NK-92 treated with Interleukin-12 subunit alpha and Interleukin-12 subunit beta, amount 100 ng/mL, for 24 hours (cell line): ENCODE measurements around the gene STRN3.

Source experiments
- DNase-seq: peaks from one replicate; lab custom pipeline; 2025; lab: John Stamatoyannopoulos, UW

The STRN3 gene

GRCh38 chr14:30873308-30874119 lies 152.7 kb downstream of the STRN3 start:
- no peak for DNase-seq

GRCh38 chr14:30872602-30873001 lies 153.6 kb downstream of the STRN3 start:
- DNase-seq: no peak

DNA sequence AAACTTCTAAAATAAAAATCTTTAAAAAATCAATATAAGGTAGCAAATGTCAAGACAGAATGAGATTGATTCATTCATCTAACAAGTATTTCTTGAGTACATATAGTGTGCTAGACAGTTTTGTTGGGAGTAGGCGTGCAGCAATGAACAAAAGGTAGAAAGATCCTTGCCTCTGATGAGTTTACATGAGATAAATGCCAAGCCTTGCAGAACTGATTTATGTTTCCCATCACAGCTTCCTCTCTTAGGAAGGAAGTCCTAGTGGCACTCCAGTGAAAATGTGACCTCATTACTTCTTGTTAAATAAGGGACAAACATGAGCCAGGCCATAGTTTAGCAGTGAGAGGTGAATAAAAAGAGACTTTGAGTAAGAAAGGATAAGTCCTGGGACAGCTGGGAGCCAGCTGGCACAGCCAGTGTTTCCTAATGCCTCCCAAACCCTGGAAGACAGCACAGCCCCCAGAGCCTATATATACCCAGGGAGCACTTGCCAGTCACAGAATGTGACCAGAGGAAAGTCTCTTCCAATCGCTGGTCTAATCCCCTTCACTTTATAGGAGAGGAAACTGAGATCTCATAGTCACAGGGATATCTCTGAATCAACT lies 156.5 kb downstream of the STRN3 start:
- DNase-seq: no peak

DNA sequence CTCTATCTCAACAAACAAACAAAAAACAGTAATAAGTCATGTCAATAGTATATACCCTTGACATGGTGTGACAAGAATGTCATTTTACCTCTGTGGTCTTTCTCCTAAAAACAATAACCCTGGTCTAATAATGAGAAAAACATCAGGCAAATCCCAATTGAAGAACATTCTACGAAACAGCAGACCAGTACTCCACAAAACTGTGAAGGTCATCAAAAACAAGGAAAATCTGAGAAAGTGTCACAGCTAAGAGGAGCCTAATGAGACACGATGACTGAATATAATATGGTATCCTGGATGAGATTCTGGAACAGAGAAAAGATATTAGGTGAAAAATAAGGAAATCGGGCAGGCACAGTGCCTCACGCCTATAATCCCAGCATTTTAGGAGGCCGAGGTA lies 157.4 kb downstream of the STRN3 start:
- DNase-seq: no peak

- no peak for DNase-seq
These were observed 161.2 kb downstream of the STRN3 start for GRCh38 chr14:30864934-30865333.

DNA sequence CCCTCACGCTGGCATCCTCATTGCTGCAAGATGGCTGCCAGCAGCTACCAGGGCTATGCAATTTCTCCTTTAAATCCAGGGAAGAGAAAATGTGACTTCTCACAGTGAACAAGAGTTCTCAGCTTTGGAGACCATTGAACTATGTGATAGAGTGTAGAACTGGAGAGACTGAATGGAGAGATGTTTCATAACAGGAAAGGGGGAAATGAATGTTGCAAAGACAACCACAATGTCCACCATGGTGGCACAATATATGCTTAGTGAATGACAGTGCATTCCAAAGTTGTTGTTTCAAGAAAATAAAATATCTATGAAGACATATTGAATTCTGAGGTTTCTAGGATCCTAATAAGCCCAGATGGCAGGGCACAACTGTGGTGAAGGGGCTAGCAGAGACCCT lies 165.0 kb downstream of the STRN3 start:
- DNase-seq: no peak

DNA sequence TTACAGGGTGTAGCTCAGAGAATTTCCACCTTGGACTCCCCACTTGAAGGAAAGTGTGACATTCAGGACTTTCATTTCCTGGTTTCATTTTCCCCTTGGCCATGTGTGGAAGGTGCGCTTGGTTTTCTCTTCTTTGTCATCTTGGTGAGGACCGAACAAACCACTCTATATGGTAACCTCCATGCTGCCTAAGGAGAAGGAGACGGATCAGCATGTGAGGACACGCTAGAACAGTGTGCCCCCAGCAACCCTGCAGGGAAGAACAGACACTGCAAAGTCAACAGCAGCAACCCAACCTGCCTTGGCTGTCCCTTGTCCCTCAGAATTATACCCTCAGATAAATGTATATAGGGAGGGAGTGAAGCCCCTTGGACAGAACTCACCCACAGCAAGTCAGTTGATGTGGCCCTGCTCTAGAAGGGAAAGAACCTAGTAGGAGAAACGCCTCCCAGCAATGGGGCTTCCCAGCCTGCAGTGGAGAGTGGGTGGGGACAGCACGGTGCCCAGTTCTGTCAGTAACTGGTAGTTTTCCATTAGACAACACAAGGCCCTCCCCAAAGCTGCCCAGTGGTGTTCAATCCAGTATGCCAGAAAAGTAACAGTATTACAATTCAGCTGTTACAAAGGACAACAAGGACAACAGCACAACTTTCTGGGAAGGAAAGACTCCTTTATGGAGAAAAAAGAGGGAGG lies 170.7 kb downstream of the STRN3 start:
- no peak for DNase-seq

DNA sequence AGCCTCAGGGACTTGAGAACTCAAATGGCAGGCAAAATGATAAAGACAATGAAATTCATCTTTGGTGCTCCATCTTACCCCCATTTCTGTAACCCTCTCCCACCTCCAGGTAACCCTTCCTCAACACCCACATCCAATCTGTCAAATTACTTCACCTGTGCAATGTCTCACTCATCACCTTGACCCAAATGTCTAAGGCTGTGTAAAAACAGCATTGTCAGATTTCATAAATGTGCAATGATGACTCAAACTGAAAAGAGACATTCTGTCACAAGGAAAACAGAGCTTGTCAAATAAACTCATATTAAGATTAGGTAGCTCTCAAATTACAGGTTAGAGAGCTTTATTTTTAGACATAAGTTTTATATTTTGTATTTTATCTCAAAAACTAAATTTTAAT lies 171.7 kb downstream of the STRN3 start:
- no peak for DNase-seq

GRCh38 chr14:30853946-30854345 lies 172.2 kb downstream of the STRN3 start:
- no peak for DNase-seq

- no peak for DNase-seq
These were observed 176.2 kb downstream of the STRN3 start for GRCh38 chr14:30849983-30850382.

DNA sequence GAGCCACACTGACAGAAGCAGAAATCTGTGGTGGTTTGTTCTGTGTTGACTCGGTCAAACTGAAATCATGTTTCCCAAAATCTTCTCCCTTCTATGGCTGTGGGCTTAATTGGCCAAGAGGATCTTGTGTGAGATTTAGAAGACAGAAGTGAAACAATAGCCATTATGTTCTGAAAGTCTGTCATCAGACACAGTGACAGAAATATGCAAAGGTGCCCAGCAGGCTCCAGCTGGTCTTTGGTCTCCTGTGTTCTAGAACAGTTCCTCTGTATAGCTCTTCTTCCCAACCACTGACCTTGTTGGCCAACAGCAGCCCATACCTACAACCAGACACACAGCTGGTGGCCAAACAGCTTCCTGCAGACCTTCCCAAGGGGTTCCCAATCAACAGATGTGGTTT lies 176.8 kb downstream of the STRN3 start:
- no peak for DNase-seq

DNA sequence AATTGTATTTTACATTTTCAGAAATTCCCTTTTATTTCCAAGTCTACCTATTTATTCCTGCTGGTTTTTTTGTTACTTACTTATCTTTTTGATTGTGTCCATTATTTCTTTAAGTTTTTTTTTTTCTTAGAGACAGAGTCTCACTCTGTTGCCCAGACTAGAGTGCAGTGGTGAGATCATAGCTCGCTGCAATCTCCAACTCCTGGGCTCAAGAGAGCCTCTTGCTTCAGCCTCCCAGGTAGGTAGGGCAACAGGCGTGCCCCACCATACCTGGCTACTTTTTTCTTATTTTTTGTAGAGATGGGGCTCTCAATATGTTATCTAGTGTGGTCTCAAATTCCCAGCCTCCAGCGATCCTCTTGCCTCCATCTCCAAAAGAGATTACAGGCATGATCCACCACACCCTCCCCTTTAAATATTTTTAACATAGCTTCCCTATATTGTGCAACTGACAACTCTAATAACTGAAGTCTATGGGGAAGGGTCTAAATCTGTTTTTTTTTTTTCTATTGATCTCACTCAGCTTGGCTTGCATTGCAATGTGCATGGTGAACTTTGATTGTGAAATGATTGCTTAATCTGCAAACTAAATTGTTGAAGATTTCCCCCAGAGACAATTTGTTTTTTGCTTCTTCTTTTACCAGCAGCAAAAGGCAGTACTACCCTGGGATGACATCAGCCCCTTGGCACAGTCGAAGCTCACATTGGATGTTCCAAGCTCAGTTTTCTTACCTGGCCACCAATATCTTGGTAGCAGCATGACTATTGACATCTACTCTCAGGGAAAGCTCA lies 177.5 kb downstream of the STRN3 start:
- DNase-seq: no peak
